GM23248 (cell line): ENCODE measurements around the gene CYP2A6. TPM values are rescaled to one million over a fixed set of nuclear protein-coding genes. Genes with fewer than 3 reads are reported as not detected.

Source experiments
- DNase-seq: peaks from one replicate; pipeline ENCODE4 v3.0.0-alpha.2; 2015
- H2AFZ ChIP-seq: fragments of 200-600 bp; sonication (generic); 2 replicates; pipeline ENCODE4 v1.6.1; 2016; ENCODE audit warnings: antibody characterized with exemption
- H3F3A ChIP-seq: fragments of 200-600 bp; sonication (generic); 2 replicates; pipeline ENCODE4 v1.6.1; 2016; ENCODE audit warnings: mild to moderate bottlenecking, antibody characterized with exemption, mixed run types; ENCODE audit not compliant: insufficient read depth
- H3K27ac ChIP-seq: fragments of 200-600 bp; sonication (generic); 2 replicates; pipeline ENCODE4 v1.5.1; 2016; ENCODE audit warnings: mild to moderate bottlenecking
- H3K27me3 ChIP-seq: fragments of 200-600 bp; sonication (generic); replicated peaks from 2 replicates; pipeline ENCODE4 v1.6.1; 2016; ENCODE audit warnings: mild to moderate bottlenecking; ENCODE audit not compliant: insufficient read depth
- H3K36me3 ChIP-seq: fragments of 200-600 bp; sonication (generic); 2 replicates; pipeline ENCODE4 v1.6.1; 2016; ENCODE audit warnings: low read depth, mild to moderate bottlenecking
- H3K4me1 ChIP-seq: fragments of 200-600 bp; sonication (generic); 2 replicates; pipeline ENCODE4 v1.6.1; 2016; ENCODE audit warnings: mild to moderate bottlenecking; ENCODE audit not compliant: insufficient read depth
- H3K4me2 ChIP-seq: fragments of 200-600 bp; sonication (generic); one replicate; pipeline ENCODE4 v1.6.1; 2016; ENCODE audit warnings: mild to moderate bottlenecking; ENCODE audit not compliant: unreplicated experiment
- H3K4me3 ChIP-seq: fragments of 200-600 bp; sonication (generic); 2 replicates; pipeline ENCODE4 v1.5.1; 2016; ENCODE audit warnings: mild to moderate bottlenecking
- H3K79me2 ChIP-seq: fragments of 200-600 bp; sonication (generic); 2 replicates; pipeline ENCODE4 v1.6.1; 2016; ENCODE audit warnings: mild to moderate bottlenecking; ENCODE audit not compliant: insufficient read depth
- H3K9ac ChIP-seq: fragments of 200-600 bp; sonication (generic); 2 replicates; pipeline ENCODE4 v1.6.1; 2016; ENCODE audit warnings: mild to moderate bottlenecking
- H3K9me2 ChIP-seq: fragments of 200-600 bp; sonication (generic); 2 replicates; pipeline ENCODE4 v1.6.1; 2016; ENCODE audit warnings: mixed run types, mild to moderate bottlenecking, moderate library complexity; ENCODE audit not compliant: insufficient read depth
- H3K9me3 ChIP-seq: fragments of 200-600 bp; sonication (generic); one replicate; pipeline ENCODE4 v1.6.1; 2017; ENCODE audit warnings: low read depth
- H4K20me1 ChIP-seq: fragments of 200-600 bp; sonication (generic); 2 replicates; pipeline ENCODE4 v1.6.0; 2016; ENCODE audit not compliant: insufficient read depth
- EZH2 ChIP-seq: fragments of 200-600 bp; sonication (generic); IDR thresholded peaks from 2 replicates; pipeline ENCODE4 v1.6.1; 2018; ENCODE audit warnings: antibody characterized with exemption, mild to moderate bottlenecking; ENCODE audit not compliant: insufficient read depth, poor library complexity, severe bottlenecking
- EZH2phosphoT487 ChIP-seq: fragments of 200-600 bp; sonication (generic); IDR thresholded peaks from 2 replicates; pipeline ENCODE4 v1.6.1; 2018; ENCODE audit warnings: antibody characterized with exemption, moderate library complexity, mild to moderate bottlenecking, low read depth; ENCODE audit not compliant: insufficient read depth
- WGBS, 2 experiments: methylation state at CpG; one replicate each; pipeline ENCODE4 v1.1.6; 2015 to 2017; ENCODE audit warnings: low lambda C conversion rate in 2 of 2, low coverage in 1 of 2; ENCODE audit errors: missing lambda C conversion rate in 2 of 2; 5-methylcytosine and 5-hydroxymethylcytosine counted together
- in situ Hi-C: fragments of 300-500 bp; cut with MboI; formaldehyde crosslinking; loops from 2 replicates; pipeline ENCODE4 v1.15.0; 2020
- polyA plus RNA-seq: library from polyadenylated mRNA; unstranded; fragments of >200 nt; fragmentation: Nextera tagmentation; extraction: Ambion mirVana; gene quantifications from 2 replicates; pipeline ENCODE4 v1.2.1, GENCODE V29; 2016
- total RNA-seq: library from RNA; depleted of rRNA; stranded (reverse); fragments of >200 nt; shearing (Covaris generic); gene quantifications from 2 replicates; pipeline ENCODE4 v1.2.3, GENCODE V29; 2014

CYP2A6 gene
- total and polyA plus RNA-seq, 2 experiments from 2014 or later = not detected

DNA sequence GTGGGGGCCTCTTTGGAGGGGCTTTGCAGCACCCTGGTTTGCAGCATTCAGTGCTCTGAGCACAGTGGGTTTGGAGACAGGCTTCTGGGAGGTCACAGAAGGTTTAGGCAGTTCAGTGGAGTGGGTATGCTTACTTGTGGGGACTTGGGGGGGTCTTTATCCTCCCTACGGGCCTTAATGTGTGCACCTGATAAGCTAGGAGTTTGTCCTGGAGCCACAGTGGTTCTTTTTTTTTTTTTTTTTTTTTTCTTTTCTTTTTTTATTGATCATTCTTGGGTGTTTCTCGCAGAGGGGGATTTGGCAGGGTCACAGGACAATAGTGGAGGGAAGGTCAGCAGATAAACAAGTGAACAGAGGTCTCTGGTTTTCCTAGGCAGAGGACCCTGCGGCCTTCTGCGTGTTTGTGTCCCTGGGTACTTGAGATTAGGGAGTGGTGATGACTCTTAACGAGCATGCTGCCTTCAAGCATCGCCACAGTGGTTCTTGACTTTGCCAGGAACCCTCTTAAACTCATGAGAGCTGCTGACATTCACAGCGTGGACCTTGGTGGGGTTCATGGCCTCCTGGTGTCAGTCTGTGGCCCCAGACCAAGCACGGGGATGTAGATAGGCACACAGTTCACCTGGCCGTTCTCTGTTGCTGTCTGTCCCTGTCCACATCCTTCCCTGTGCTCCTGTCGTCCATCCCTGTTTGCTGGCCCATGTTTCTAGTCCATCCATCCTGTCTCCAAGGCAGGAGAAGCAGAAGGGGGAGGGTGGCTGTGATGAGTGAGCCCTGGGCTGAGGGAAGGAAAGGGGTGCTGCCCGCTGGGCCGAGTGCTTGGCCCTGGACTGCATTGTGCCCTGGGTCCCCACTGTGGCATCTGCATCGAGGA is 48.6 kb downstream of the CYP2A6 start:
- no peak for TF ChIP-seq EZH2
- TF ChIP-seq EZH2phosphoT487 = no peak
- peak overlapping the region; percentile 51 for H3K4me2 ChIP-seq
- peak overlapping the region; percentile 90 for H3K9ac ChIP-seq
- H3K36me3 ChIP-seq = no peaks in the 10 kb centered on the region
- peaks cover 34% of the 10 kb centered on the region for H3K4me1 ChIP-seq
- H3K27ac ChIP-seq = peak overlapping the region; percentile 35
- DNase-seq = peak; percentile 48
- in situ Hi-C loops = no loop called here
- no peaks in the 10 kb centered on the region for H3K9me2 ChIP-seq
- no peaks in the 10 kb centered on the region for H3K27me3 ChIP-seq
- 30 to 31% methylated on average over 12 to 13 of the region's 13 CpGs for WGBS, 2 experiments
- no peaks in the 10 kb centered on the region for H3K9me3 ChIP-seq
- peak overlapping the region; percentile 92 for H3K4me3 ChIP-seq
- H2AFZ ChIP-seq = no peak overlapping the region
- H3F3A ChIP-seq = peaks cover 27% of the 10 kb centered on the region
- H3K79me2 ChIP-seq = peaks cover 76% of the 10 kb centered on the region
- H4K20me1 ChIP-seq = 0 out of 2 replicates have a peak, but pooled peaks cover 4% of the 10 kb centered on the region

DNA sequence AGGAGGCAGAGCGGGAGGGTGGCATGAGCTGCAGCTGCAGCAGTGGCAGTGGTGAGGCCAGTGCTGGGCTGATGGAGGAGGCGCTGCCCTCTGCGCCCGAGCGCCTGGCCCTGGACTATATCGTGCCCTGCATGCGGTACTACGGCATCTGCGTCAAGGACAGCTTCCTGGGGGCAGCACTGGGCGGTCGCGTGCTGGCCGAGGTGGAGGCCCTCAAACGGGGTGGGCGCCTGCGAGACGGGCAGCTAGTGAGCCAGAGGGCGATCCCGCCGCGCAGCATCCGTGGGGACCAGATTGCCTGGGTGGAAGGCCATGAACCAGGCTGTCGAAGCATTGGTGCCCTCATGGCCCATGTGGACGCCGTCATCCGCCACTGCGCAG is 49.3 kb downstream of the CYP2A6 start:
- H3K4me3 ChIP-seq = peak overlapping the region; percentile 92
- peak overlapping the region; percentile 51 for H3K4me2 ChIP-seq
- peaks cover 70% of the 10 kb centered on the region for H3K79me2 ChIP-seq
- no peaks in the 10 kb centered on the region for H3K9me2 ChIP-seq
- H2AFZ ChIP-seq = no peak overlapping the region
- TF ChIP-seq EZH2phosphoT487 = no peak
- TF ChIP-seq EZH2 = no peak
- DNase-seq = no peak
- 81 to 86% methylated on average over 25 to 27 of the region's 27 CpGs for WGBS, 2 experiments
- H3K9ac ChIP-seq = peak overlapping the region; percentile 90
- in situ Hi-C loops = no loop called here
- peaks cover 27% of the 10 kb centered on the region for H3F3A ChIP-seq
- no peaks in the 10 kb centered on the region for H3K36me3 ChIP-seq
- H3K4me1 ChIP-seq = peaks cover 27% of the 10 kb centered on the region
- no peaks in the 10 kb centered on the region for H3K9me3 ChIP-seq
- H3K27ac ChIP-seq = no peak overlapping the region
- no peaks in the 10 kb centered on the region for H3K27me3 ChIP-seq
- 0 out of 2 replicates have a peak, but pooled peaks cover 4% of the 10 kb centered on the region for H4K20me1 ChIP-seq

- peak overlapping the region; percentile 88 for H3K27ac ChIP-seq
- H3K4me3 ChIP-seq = peak overlapping the region; percentile 92
- TF ChIP-seq EZH2 (no peak), EZH2phosphoT487 (no peak)
- H3K9me2 ChIP-seq = no peaks in the 10 kb centered on the region
- no peak for DNase-seq
- H4K20me1 ChIP-seq = 0 out of 2 replicates have a peak, but pooled peaks cover 4% of the 10 kb centered on the region
- no peaks in the 10 kb centered on the region for H3K27me3 ChIP-seq
- in situ Hi-C loops = no loop called here
- peaks cover 23% of the 10 kb centered on the region for H3F3A ChIP-seq
- no peaks in the 10 kb centered on the region for H3K36me3 ChIP-seq
- H3K4me2 ChIP-seq = peak overlapping the region; percentile 89
- H3K4me1 ChIP-seq = peaks cover 27% of the 10 kb centered on the region
- 47% methylated on average over 26 to 27 of the region's 27 CpGs for WGBS, 2 experiments
- peaks cover 64% of the 10 kb centered on the region for H3K79me2 ChIP-seq
- peak overlapping the region; percentile 90 for H3K9ac ChIP-seq
- no peaks in the 10 kb centered on the region for H3K9me3 ChIP-seq
- no peak overlapping the region for H2AFZ ChIP-seq
Observed at GRCh38 chr19:40800339-40800996, 49.8 kb downstream of the CYP2A6 start.

- Histone ChIP-seq H3K27me3 (no peaks in the 10 kb centered on the region), H2AFZ (0 out of 2 replicates have a peak overlapping the region, but pooled peaks have one; percentile 17), H3K4me2 (peak overlapping the region; percentile 89), H3K9me3 (no peaks in the 10 kb centered on the region), H3K9ac (peak overlapping the region; percentile 90), H3K4me1 (peaks cover 27% of the 10 kb centered on the region), H3F3A (peaks cover 20% of the 10 kb centered on the region), H3K79me2 (peaks cover 57% of the 10 kb centered on the region), H4K20me1 (0 out of 2 replicates have a peak, but pooled peaks cover 1% of the 10 kb centered on the region), H3K9me2 (no peaks in the 10 kb centered on the region), H3K4me3 (peak overlapping the region; percentile 92), H3K27ac (peak overlapping the region; percentile 88), H3K36me3 (no peaks in the 10 kb centered on the region)
- TF ChIP-seq EZH2phosphoT487 = no peak
- no peak for TF ChIP-seq EZH2
- in situ Hi-C loops = no loop called here
- DNase-seq = peak; percentile 62
- 0 to 1% methylated on average over 16 to 40 of the region's 40 CpGs for WGBS, 2 experiments
Observed at GRCh38 chr19:40799558-40800338, 50.5 kb downstream of the CYP2A6 start.
